GM12865 (cell line): ENCODE data around the gene TM4SF1.

Source experiments
- DNase-seq: peaks from one replicate; pipeline ENCODE4 v3.0.0; 2010; ENCODE audit warnings: low read depth
- H3K4me3 ChIP-seq: 2 replicates; pipeline ENCODE4 v1.5.1; 2011; ENCODE audit warnings: mild to moderate bottlenecking, low read depth, low read length, control low read depth
- TF ChIP-seq, protein P1 (sequence below): IDR thresholded peaks from 2 replicates; pipeline ENCODE4 v1.5.1; 2011; ENCODE audit warnings: low read length, control low read depth, low read depth, inconsistent platforms; ENCODE audit not compliant: insufficient read depth; ENCODE audit errors: missing control alignments

TM4SF1 gene

DNA sequence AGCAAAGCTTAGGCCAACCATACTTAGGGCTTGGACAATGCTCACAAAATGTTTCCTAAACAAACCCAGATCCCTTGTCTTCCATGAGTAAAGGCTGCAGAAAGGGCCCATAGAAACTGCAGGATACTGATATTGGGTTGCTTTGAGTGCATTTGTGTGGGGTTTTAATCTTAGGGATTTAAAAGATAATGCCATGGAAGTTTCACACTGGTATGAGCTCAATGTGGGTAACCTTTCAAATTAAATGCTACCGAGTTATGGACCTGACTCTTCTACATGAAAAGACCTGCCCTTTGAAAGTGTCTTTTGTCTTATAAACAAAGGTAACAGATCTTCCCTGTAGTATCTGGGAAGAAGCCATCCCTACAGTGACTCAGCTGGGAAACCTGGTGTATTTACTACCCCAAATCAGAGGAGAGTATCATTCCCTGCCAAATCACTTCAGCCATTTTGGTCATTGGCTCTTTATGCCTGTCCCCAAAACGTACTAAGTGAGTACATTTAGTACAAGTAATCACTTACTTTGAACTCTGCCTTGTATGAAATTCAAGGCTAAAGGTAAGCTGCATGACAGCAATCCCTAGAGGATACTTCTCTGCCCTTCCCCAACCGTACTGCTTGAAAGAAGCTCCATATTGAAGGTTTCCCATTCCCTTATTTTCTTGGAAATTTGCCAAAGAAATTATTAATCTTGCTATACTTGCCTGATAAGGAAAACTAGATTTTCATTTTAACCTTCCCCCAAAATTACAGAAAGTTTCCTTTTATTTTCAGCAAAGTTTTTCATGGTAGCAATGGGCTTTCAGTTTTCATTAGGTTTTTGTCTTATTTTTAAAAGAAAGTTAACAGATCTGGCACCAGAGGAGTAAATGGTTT lies 7.2 kb downstream of the TM4SF1 start:
- H3K4me3 ChIP-seq = no peak overlapping the region
- DNase-seq = no peak
- TF ChIP-seq, protein P1, sequence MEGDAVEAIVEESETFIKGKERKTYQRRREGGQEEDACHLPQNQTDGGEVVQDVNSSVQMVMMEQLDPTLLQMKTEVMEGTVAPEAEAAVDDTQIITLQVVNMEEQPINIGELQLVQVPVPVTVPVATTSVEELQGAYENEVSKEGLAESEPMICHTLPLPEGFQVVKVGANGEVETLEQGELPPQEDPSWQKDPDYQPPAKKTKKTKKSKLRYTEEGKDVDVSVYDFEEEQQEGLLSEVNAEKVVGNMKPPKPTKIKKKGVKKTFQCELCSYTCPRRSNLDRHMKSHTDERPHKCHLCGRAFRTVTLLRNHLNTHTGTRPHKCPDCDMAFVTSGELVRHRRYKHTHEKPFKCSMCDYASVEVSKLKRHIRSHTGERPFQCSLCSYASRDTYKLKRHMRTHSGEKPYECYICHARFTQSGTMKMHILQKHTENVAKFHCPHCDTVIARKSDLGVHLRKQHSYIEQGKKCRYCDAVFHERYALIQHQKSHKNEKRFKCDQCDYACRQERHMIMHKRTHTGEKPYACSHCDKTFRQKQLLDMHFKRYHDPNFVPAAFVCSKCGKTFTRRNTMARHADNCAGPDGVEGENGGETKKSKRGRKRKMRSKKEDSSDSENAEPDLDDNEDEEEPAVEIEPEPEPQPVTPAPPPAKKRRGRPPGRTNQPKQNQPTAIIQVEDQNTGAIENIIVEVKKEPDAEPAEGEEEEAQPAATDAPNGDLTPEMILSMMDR = no peak

GRCh38 chr3:149368674-149369497 lies 8.6 kb downstream of the TM4SF1 start:
- no peak for DNase-seq
- no peak overlapping the region for H3K4me3 ChIP-seq
- TF ChIP-seq, protein P1 = no peak

DNA sequence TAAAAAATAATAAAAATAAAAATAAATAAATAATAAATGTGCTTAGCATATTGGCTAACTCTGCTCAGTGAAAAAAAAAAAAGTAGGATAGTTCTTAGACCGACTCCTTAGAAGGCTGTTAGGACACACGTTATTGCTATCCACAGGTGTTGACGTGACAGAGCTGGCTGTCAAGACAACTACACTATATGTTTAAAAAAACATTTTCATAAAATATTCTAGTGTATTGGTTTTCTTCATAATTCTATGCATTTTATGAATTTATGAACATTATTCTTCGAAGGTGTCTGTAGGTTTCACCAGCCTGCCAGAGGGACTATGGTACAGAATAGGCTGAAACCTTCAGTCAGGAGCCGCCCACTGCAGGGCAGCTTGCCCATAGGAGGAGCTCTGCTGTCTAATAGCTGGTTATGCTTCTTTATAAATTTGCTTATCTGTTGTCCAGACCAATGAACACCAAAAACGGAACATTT lies 9.2 kb downstream of the TM4SF1 start:
- TF ChIP-seq, protein P1 = no peak
- no peak overlapping the region for H3K4me3 ChIP-seq
- no peak for DNase-seq

DNA sequence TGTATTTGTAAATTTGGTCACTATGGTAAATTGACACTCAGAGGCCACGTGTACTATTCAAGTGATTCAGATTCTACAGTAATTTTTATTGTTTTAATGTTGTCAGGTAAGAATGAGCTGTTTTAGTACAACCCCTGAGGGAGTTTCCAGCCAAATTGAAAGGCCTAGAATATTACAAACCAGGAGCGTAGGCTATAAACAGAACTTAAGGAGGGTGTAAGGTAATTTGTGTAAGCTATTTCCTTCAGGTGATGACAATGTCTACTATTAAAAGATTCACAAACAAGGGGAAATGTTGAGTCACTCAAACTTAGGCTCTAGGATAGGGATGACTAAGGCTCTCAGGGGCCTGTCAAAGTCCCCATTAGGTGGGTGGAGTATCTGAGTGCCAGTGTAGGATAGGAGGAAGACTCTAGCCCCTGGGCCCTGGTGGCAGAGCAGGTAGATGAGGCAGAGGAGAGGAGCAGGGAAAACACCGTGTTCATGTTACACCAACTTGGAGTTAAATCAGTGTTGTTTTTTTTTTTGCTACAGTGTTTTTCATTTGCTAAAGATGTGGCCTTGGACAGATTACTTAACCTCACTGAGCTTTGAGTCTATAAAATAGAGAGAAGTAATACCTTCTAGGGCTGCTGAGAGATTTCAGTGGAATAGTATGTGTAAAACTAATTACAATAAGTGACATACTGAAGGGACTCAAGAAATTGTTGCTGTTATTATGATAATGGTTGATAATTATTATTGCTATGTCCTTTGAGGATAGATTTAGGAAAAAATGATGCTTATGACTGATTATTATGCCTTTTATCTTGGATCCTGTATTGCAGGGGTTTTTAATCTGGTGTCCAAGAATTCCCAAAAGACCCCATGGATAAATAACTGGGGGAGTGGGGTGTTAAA lies 10.3 kb downstream of the TM4SF1 start:
- no peak overlapping the region for H3K4me3 ChIP-seq
- TF ChIP-seq, protein P1 = no peak
- no peak for DNase-seq

GRCh38 chr3:149366031-149366430 lies 11.4 kb downstream of the TM4SF1 start:
- TF ChIP-seq, protein P1 = no peak
- no peak for DNase-seq
- H3K4me3 ChIP-seq = no peak overlapping the region

DNA sequence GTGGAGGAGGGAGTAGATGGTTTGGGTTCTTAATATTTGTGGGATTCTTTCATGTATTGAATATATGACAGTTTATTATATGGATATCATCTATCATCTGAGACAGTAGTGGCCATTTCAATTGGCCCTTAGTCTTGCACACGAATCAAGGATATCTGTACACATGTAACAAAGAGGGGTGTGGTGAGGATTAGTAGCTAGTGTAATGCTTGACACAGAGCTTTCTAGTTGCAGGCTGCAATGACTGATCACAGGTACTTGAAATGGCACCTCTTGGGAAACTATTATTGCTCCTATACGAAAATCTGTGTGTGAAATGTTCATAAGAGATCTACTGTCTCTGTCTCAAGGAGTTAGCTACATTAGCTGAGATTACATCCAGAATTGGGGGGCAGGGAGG lies 12.8 kb downstream of the TM4SF1 start:
- no peak overlapping the region for H3K4me3 ChIP-seq
- no peak for DNase-seq
- TF ChIP-seq, protein P1 = no peak
